Measurements from ENCODE around the gene TJP1. TPM values are rescaled to one million over a fixed set of nuclear protein-coding genes. Genes with fewer than 3 reads are reported as not detected.
"Not testable (repeated sequence)": the region's sequence is repeated elsewhere in the genome, so short reads cannot be mapped to it uniquely, and the experiment has no call there.

Gene TJP1
- polyA plus RNA-seq, 1 donor (not counting 4 experiments of a cell fraction or from before 2014, with no cell fraction given): 54.7 TPM

- dilution Hi-C loops (cut with MboI; ENCODE audit: extremely low pct_ligation_motif_present, low sequenced_read_pairs): no loop called here
- no peak for FAIRE-seq
- no peaks in the 10 kb centered on the region for H3K9me1 ChIP-seq (ENCODE audit: control insufficient read depth, extremely low read depth, insufficient read depth, low read length)
These were observed 156.7 kb downstream of the TJP1 start for GRCh38 chr15:29665444-29666003.

DNA sequence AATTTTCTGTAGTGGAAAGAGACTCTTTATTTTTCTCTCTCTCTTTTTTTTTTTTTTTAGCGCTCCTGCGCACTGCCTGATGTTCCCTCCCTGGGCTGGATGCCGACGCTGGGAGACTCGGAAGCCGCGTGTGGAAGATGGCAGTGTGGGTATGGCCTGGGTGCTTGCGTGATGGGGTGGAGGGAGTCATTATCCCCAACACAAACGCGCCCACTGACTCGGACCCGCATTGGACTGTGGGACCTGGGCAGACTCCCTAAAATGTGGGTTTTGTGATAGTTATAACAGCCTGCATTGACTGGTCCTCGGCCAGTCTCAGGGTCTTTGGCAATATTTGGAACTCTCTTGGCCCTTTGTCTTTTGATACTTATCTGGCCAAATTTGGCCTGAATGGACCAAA, 157.9 kb downstream of the TJP1 start:
- Histone ChIP-seq H3K9me1 (ENCODE audit: control insufficient read depth, extremely low read depth, insufficient read depth, low read length) (no peaks in the 10 kb centered on the region), H4K20me1 (ENCODE audit: control insufficient read depth, extremely low read depth, insufficient read depth, low read length) (no peaks in the 10 kb centered on the region), H3K4me1 (ENCODE audit: control insufficient read depth, extremely low read depth, insufficient read depth, low read length) (no peaks in the 10 kb centered on the region), H3K79me2 (ENCODE audit: control insufficient read depth, insufficient read depth, low read length) (no peaks in the 10 kb centered on the region), H3K9ac (ENCODE audit: control insufficient read depth, extremely low read depth, insufficient read depth, low read length) (no peak overlapping the region), H3K4me3 (ENCODE audit: control insufficient read depth in 2 of 3, extremely low read depth in 1 of 3, insufficient read depth in 2 of 3, low read depth in 1 of 3, low read length in 3 of 3) (no peak overlapping the region), H3K27ac (ENCODE audit: control insufficient read depth, insufficient read depth, low read length) (no peak overlapping the region), H2AFZ (ENCODE audit: control insufficient read depth, low read length) (no peak overlapping the region), H3K27me3 (ENCODE audit: control insufficient read depth, extremely low read depth, insufficient read depth, low read length) (no peaks in the 10 kb centered on the region), H3K9me3 (ENCODE audit: control insufficient read depth, low read depth, low read length) (no peaks in the 10 kb centered on the region), H3K36me3 (ENCODE audit: control insufficient read depth in 2 of 2, extremely low read depth in 1 of 2, insufficient read depth in 2 of 2, low read length in 2 of 2) (no peaks in the 10 kb centered on the region), H3K4me2 (ENCODE audit: control insufficient read depth, extremely low read depth, insufficient read depth, low read depth, low read length) (no peak overlapping the region)
- TF ChIP-seq EZH2 (IDR thresholded peaks at IDR 0.05; ENCODE audit: low read length) (no peak), CTCF (optimal IDR thresholded peaks at IDR 0.05 in 1 of 3, IDR thresholded peaks at IDR 0.05 in 1 of 3, conservative IDR thresholded peaks at IDR 0.05 in 1 of 3; ENCODE audit: extremely low read depth in 1 of 3, insufficient read depth in 2 of 3, low read length in 3 of 3) (no peak)
- dilution Hi-C loops (cut with MboI; ENCODE audit: extremely low pct_ligation_motif_present, low sequenced_read_pairs): no loop called here
- no peak for FAIRE-seq
- no peak for DNase-seq (ENCODE audit: low read depth, low spot score)

More at GRCh38 chr15:29665444-29666003, 156.7 kb downstream of the TJP1 start:
- H3K27me3 ChIP-seq (ENCODE audit: control insufficient read depth, extremely low read depth, insufficient read depth, low read length): no peaks in the 10 kb centered on the region
- H3K27ac ChIP-seq (ENCODE audit: control insufficient read depth, insufficient read depth, low read length): no peak overlapping the region
- DNase-seq (ENCODE audit: low read depth, low spot score): no peak
- H3K4me2 ChIP-seq (ENCODE audit: control insufficient read depth, extremely low read depth, insufficient read depth, low read depth, low read length): no peak overlapping the region
- no peaks in the 10 kb centered on the region for H4K20me1 ChIP-seq (ENCODE audit: control insufficient read depth, extremely low read depth, insufficient read depth, low read length)
- H3K9me3 ChIP-seq (ENCODE audit: control insufficient read depth, low read depth, low read length): no peaks in the 10 kb centered on the region
- TF ChIP-seq CTCF (optimal IDR thresholded peaks at IDR 0.05 in 1 of 3, IDR thresholded peaks at IDR 0.05 in 1 of 3, conservative IDR thresholded peaks at IDR 0.05 in 1 of 3; ENCODE audit: extremely low read depth in 1 of 3, insufficient read depth in 2 of 3, low read length in 3 of 3): no peak
- no peak for TF ChIP-seq EZH2 (IDR thresholded peaks at IDR 0.05; ENCODE audit: low read length)
- H3K79me2 ChIP-seq (ENCODE audit: control insufficient read depth, insufficient read depth, low read length): no peaks in the 10 kb centered on the region
- no peak overlapping the region for H3K4me3 ChIP-seq (ENCODE audit: control insufficient read depth in 2 of 3, extremely low read depth in 1 of 3, insufficient read depth in 2 of 3, low read depth in 1 of 3, low read length in 3 of 3)
- peaks cover 11% of the 10 kb centered on the region for H3K4me1 ChIP-seq (ENCODE audit: control insufficient read depth, extremely low read depth, insufficient read depth, low read length)
- no peak overlapping the region for H2AFZ ChIP-seq (ENCODE audit: control insufficient read depth, low read length)
- no peaks in the 10 kb centered on the region for H3K36me3 ChIP-seq (ENCODE audit: control insufficient read depth in 2 of 2, extremely low read depth in 1 of 2, insufficient read depth in 2 of 2, low read length in 2 of 2)
- no peak overlapping the region for H3K9ac ChIP-seq (ENCODE audit: control insufficient read depth, extremely low read depth, insufficient read depth, low read length)

- FAIRE-seq; H3K9me1 ChIP-seq (ENCODE audit: control insufficient read depth, extremely low read depth, insufficient read depth, low read length); H3K4me3 ChIP-seq (ENCODE audit: control insufficient read depth in 2 of 3, extremely low read depth in 1 of 3, insufficient read depth in 2 of 3, low read depth in 1 of 3, low read length in 3 of 3); H4K20me1 ChIP-seq (ENCODE audit: control insufficient read depth, extremely low read depth, insufficient read depth, low read length); H3K9me3 ChIP-seq (ENCODE audit: control insufficient read depth, low read depth, low read length); DNase-seq (ENCODE audit: low read depth, low spot score); H3K27ac ChIP-seq (ENCODE audit: control insufficient read depth, insufficient read depth, low read length); H3K4me1 ChIP-seq (ENCODE audit: control insufficient read depth, extremely low read depth, insufficient read depth, low read length); H3K79me2 ChIP-seq (ENCODE audit: control insufficient read depth, insufficient read depth, low read length); H3K9ac ChIP-seq (ENCODE audit: control insufficient read depth, extremely low read depth, insufficient read depth, low read length); H3K27me3 ChIP-seq (ENCODE audit: control insufficient read depth, extremely low read depth, insufficient read depth, low read length); dilution Hi-C loops (cut with MboI; ENCODE audit: extremely low pct_ligation_motif_present, low sequenced_read_pairs); H2AFZ ChIP-seq (ENCODE audit: control insufficient read depth, low read length); H3K36me3 ChIP-seq (ENCODE audit: control insufficient read depth in 2 of 2, extremely low read depth in 1 of 2, insufficient read depth in 2 of 2, low read length in 2 of 2); H3K4me2 ChIP-seq (ENCODE audit: control insufficient read depth, extremely low read depth, insufficient read depth, low read depth, low read length): not testable (repeated sequence)
These were observed 164.8 kb downstream of the TJP1 start for GRCh38 chr15:29657476-29657817.
